Keratinocyte (primary cell): ENCODE data around the gene RNF112.

ENCODE experiments used
- CTCF ChIP-seq, 3 experiments: IDR thresholded peaks in 1 of 3; conservative IDR thresholded peaks in 1 of 3; optimal IDR thresholded peaks in 1 of 3; 2 replicates in 2 of 3; 3 replicates in 1 of 3; pipeline versions ENCODE3 to v1.5.1; 2011; ENCODE audit warnings: low read length in 3 of 3, mild to moderate bottlenecking in 3 of 3, moderate library complexity in 2 of 3, control low read depth in 1 of 3, inconsistent platforms in 1 of 3; ENCODE audit not compliant: insufficient read depth in 2 of 3; ENCODE audit errors: extremely low read depth in 1 of 3
- EZH2 ChIP-seq: IDR thresholded peaks from one replicate; pipeline ENCODE4 v1.6.1; 2012; ENCODE audit warnings: inconsistent platforms, mild to moderate bottlenecking, low read length, moderate library complexity

GRCh38 chr17:19445105-19445504 is 34.1 kb downstream of the RNF112 start:
- TF ChIP-seq CTCF (optimal IDR thresholded peaks at IDR 0.05 in 1 of 3, IDR thresholded peaks at IDR 0.05 in 1 of 3, conservative IDR thresholded peaks at IDR 0.05 in 1 of 3; ENCODE audit: extremely low read depth in 1 of 3, insufficient read depth in 2 of 3, low read length in 3 of 3), result no peak
- TF ChIP-seq EZH2, result no peak
